ENCODE data around the gene SUSD5.

- no peak for TF ChIP-seq CTCF (IDR thresholded peaks at IDR 0.05; ENCODE audit: poor library complexity)
- no peak for TF ChIP-seq EZH2 (IDR thresholded peaks at IDR 0.05; ENCODE audit: borderline replicate concordance)
- TF ChIP-seq EZH2phosphoT487 (IDR thresholded peaks at IDR 0.05; ENCODE audit: low read depth, severe bottlenecking, unreplicated experiment) = no peak
These were observed 98.7 kb downstream of the SUSD5 start for GRCh38 chr3:33119891-33120290.
